ENCODE data around the gene MYMK.

Gene MYMK

DNA sequence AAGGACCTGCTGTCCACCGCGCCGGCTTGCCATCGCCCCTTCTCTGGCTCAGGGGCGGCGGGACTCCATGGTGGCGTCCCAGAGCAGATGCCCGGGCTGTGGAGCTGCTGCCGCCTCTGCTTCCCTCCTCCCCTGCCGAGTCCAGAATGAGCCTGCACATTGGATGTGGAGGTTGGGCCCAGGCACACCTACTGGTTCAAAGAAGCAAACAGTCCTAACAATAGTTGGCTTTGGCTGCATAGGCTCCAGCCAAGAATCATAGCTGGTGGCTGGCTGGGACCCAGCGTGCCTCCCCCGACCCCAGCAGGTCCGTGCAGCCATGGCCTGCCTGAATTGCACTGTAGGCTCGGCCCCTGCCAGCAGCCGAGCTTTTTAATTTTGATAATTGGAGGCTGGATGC lies 35.6 kb upstream of the MYMK start:
- no peak for DNase-seq (ENCODE audit: low read depth, low spot score)
- no peak overlapping the region for H3K4me3 ChIP-seq (ENCODE audit: low read length)

DNA sequence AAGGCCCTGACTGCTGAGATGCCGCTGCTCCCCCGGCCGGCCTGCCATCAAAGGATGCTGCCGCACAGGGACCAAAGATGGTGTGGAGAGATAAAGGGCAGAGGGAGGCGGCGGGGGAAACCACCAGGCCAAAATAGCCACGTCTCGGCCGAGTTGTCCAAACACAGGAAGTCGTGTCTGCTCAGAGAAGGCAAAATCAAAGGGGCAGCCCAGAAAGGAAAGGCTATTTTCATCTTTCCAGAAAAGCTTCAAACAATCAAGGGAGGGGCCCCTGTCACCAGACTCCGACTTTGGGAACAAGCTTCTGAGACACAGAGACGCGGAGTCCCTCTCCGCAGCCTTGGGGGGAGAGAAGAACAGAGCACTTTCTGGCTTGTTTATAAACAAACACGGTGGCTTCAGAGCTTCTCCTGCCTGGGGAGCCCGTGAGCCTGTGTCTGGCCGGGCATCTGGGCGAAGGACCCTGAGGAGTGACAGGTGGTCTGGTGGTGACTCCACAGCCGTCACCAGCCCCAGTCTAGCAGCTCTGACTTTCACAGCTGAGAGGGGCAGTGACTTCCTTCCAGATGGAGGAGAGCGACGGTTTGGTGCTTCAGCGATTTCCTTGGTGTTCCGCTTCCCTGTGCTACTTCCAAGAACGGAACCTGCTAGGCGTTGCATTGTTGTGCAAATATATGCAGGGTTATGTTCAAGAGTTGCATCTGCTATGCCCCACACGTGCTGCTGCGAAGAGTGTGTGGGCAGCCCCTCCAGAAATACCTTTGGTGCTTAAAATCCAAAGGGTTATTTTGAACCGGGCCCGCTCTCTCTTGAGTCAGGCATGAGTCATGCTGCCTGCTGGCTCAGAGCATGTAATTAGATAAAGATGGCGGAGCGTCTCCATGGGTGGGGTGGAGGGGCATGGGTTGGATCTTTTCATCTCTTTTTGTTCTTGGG lies 33.7 kb upstream of the MYMK start:
- H3K4me3 ChIP-seq (ENCODE audit: low read length) = no peak overlapping the region
- DNase-seq (ENCODE audit: low read depth, low spot score) = no peak

DNA sequence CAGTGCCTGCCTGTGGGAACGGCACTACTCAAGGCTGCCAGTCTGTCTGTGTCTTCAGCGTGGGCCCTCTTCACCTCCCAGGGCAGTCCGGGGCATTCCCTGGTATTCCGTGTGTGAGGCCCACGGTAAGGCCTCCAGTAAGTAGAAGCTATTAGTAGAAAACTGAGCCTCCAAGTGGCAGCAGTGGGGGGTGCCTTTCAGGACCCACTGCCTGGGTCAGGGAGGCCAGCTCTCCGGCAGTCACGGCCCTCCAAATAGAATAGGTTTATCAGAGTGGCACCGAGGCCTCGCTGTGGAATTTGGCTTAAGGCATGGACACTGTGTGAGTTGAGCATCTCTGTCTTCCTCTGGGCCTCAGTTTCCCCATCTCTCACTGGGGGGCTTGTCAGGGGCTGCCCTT lies 32.8 kb upstream of the MYMK start:
- DNase-seq (ENCODE audit: low read depth, low spot score) = no peak
- H3K4me3 ChIP-seq (ENCODE audit: low read length) = no peak overlapping the region

DNA sequence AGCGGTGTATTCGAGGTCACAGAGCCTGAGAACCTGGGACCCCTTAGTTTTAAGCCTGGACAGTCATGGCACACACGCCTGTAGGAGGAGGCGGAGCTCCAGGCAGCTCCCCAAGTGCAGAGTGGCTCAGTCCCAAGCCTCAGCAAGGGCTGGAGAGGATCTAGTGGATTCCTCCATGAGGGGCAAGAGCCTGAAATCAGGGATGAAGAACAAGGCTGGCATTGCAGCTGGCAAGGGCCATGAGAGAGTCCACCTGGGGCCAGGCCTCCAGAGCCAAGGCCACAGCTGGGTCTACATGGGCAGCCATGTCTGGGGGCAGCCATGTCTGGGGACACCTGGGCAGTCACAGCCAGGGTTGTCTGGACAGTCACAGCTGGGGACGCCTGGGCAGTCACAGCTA lies 31.6 kb upstream of the MYMK start:
- H3K4me3 ChIP-seq (ENCODE audit: low read length) = no peak overlapping the region
- DNase-seq (ENCODE audit: low read depth, low spot score) = no peak

DNA sequence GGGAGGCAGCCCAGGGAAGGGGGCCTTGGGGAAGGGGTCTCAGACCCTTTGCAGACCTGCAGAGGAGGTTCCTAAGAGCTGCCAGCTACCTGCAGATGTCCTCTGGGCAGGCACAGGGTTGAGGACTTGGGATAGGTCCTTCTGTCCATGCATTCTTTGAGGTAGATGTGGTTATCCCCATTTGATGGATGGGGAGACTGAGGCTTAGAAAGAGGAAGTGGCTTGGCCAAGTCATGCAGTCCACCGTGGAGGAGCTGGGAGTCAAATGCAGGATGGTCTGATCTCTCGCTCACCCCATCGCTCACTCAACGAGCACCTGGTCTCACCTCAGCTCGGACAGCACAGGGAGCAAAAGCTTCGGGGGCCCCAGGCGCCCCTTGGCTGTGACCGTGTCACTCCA lies 30.0 kb upstream of the MYMK start:
- no peak for DNase-seq (ENCODE audit: low read depth, low spot score)
- H3K4me3 ChIP-seq (ENCODE audit: low read length) = no peak overlapping the region

DNA sequence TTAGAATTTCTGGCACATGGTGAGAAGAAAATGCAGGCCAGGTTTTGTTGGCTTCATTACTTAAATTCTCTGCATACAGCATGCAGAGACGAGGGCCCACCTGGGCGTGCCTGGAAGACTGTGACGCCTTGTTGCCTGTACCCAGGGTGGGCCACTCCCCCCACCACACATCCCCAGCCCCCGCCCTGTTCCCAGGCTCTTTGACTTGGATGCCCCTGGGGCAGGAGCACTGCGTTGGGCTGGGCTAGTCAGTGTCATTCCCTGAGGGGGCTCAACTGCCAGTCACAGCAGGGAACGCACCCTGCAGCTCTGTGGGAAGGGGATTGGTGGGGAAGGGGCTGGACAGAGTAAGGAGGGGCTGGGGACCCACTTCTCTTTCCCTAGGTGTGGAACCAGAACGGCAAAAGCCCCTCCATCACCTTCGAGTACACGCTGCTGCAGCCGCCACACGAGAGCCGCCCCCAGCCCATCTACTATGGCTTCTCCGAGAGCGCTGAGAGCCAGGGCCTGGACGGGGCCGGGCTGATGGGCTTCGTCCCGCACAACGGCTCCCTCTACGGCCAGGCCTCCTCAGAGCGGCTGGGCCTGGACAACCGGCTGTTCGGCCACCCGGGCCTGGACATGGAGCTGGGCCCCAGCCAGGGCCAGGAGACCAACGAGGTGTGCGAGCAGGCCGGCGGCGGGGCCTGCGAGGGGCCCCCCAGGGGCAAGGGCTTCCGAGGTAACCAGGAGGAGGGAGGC lies 29.4 kb upstream of the MYMK start:
- DNase-seq (ENCODE audit: low read depth, low spot score) = no peak
- no peak overlapping the region for H3K4me3 ChIP-seq (ENCODE audit: low read length)

DNA sequence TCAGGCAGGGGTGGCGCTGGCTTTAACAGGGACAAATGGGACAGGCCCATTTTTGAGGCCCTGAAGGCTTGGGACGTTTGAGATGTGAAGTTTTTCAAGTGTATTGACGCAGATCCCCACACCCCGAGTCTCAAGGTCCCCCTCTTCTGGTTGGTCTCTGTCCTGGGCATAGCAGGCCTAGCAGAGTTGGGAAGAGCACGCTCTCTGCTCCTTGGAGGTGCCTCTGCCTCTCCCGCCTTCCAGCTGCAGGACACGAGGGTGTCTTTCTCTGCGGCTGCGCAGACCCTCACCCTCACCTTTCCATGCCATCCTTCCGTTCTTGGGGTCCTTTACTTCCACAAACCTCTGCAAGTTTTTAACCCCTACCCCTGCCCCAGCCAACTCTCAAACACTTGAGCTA lies 28.4 kb upstream of the MYMK start:
- no peak overlapping the region for H3K4me3 ChIP-seq (ENCODE audit: low read length)
- DNase-seq (ENCODE audit: low read depth, low spot score) = no peak

DNA sequence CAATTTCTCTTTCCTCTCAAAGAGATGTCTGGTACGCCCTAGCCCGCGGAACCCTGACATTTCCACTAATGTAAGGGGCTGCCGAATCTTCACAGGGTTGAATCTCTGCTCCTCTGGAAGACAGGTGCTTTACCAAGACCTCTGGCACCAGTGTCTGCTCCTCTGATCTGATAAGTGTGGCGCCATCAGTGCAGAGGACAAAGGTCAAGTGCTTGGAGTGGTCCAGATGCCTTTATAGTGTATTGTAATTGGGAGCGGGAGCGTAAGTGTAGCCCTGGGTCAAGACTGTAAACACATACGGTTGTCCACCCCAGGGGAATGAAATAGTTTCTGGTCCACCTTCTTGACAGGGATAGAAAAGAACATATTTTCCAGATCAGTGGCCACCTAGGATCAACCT lies 27.5 kb upstream of the MYMK start:
- H3K4me3 ChIP-seq (ENCODE audit: low read length) = no peak overlapping the region
- DNase-seq (ENCODE audit: low read depth, low spot score) = no peak

DNA sequence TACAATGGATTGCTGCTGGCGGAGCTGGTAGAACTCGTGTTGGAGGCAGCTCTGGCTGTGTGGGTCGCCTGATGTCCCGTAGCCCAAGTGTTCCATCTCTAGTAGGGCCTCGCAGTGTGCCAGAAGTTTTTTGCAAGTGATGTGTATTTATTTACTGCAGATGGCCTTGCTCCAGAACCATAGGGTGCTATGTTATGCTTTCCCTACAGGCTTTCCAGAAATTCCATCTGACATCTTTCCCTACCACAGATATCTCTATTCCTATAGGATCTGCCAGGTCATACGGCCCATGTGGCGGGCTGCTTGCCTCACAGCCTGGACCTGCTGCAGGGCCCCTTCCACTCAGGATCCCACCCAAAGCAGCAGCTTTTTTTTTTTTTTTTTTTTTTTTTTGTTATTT lies 26.7 kb upstream of the MYMK start:
- H3K4me3 ChIP-seq (ENCODE audit: low read length) = no peak overlapping the region
- no peak for DNase-seq (ENCODE audit: low read depth, low spot score)

DNA sequence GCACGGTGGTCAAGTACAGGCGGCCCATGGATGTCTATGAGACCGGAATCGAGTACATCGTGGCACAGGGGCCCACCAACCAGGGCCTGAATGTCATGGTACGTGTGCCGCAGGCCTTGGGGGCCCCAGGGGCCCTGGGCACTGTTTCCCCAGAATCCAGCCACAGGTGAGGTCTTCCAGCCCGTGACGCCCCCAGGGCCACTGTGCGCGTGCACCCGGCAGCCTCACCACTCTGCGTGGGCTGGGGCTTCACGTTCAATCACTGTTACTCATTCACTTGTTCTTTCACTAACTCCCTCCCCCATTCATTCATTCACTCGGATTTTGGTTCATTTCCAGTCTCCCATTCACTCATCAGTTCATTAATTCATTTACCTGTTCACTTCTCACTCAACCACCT lies 22.4 kb upstream of the MYMK start:
- H3K4me3 ChIP-seq (ENCODE audit: low read length) = no peak overlapping the region
- DNase-seq (ENCODE audit: low read depth, low spot score) = no peak

DNA sequence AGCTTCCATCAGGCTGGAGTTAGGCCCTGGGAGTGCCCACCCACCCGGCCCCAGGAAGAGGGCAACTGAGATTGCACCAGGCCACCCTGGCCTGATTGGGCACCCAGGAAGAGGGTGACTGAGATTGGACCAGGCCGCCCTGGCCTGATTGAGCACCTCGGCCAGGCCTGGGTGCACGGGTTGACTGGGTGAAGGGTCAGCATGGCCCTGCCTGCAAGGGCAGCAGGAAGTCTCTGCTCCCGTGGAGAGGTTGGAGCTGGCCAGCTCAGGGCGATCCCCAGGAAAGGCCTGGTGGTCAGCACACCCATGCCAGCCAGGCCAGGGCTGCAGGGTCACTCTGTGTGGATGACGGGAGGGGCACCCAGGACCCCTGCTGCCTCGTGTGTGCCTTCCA lies 21.5 kb upstream of the MYMK start:
- no peak overlapping the region for H3K4me3 ChIP-seq (ENCODE audit: low read length)
- DNase-seq (ENCODE audit: low read depth, low spot score) = no peak

DNA sequence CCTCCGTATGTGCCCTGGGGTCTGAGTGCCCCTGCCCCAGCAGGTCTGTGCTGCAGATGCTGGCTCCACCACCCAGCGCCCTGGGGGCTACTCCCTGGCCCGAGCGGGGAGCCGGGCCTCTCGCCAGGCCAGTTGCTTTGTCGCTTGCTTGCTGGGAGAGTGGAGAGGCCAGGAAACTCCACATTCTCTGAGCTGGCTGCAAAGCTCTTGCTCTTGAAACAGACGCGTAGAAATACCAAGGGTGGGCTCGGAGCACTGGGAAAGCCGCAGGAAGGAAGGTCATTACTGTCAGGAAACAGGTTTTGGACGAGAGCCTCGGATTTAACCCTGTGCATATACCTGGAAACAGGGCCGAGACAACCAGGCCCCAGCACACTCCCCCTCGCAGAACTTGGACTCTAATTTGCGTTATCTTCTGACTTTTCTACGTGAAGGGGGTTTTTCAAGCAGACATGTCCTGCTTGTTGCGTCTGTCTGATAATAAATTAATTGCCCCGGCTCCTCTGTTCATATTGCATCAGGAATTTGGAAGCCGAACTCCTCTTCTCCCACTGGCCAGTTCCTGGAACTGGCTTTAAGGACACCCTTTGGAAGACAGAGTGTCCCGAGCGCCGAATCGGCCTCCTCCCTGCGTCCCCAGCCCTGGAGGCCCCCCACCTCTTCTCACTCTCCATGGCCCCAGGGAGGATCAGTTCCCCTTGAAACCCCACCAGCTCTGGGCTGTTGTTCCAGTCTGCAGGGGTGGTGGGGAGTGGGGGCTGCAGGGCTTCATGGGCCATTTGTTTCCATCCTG lies 20.9 kb upstream of the MYMK start:
- DNase-seq (ENCODE audit: low read depth, low spot score) = no peak
- H3K4me3 ChIP-seq (ENCODE audit: low read length) = no peak overlapping the region

DNA sequence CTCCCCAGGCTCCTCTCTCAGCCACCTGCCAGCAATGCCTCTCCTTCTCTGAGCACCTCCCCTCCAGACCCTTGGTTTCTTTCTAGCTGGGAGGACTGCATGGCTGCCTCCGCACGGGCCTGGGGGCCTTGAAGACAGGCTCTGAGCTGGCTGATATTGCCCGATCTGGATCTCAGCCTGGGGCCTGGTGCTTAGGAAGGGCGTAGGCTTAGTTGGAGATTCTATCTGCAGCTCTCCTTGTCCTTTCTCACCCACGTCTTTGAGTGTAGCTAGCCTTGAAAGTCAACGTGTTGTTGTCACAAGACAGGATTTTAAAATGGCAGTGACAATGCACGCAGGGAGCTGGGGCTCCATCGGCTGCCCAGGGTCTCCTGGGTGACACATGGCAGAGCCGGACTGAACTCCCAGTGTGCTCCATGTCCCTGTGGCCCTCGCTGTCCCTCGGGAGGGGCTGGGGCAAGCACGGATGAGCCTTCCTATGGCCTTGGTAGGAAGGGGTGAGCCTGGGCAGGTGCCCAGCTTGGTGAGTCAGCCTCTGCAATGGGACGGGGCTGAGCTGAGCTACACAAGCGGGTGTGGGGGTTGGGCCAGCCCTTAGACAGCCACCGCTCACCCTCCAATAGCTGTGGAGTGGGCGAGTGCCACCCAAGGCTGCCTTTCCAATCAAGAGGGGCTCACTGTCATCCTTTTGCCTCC lies 19.2 kb upstream of the MYMK start:
- no peak overlapping the region for H3K4me3 ChIP-seq (ENCODE audit: low read length)
- DNase-seq (ENCODE audit: low read depth, low spot score) = no peak

DNA sequence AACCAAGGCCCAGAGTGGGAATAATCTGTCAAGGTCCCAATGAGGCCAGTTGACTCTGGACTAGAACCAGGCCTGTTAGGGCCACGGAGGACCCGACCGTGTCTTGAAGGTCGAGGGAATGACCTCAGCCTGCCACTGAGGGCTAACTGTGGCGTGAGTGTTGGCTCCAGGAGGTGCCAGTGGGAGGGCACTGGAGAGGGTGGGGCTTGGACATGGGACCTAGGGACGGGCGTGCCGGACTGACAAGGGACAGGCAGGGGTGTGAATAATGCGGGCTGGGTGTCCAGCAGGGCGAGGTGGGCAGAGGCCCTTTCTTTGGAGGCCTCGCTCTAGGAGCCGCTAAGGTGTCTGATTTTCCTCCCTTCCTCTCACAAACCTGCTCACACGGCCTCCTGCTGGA lies 17.2 kb upstream of the MYMK start:
- H3K4me3 ChIP-seq (ENCODE audit: low read length) = no peak overlapping the region
- DNase-seq (ENCODE audit: low read depth, low spot score) = no peak

DNA sequence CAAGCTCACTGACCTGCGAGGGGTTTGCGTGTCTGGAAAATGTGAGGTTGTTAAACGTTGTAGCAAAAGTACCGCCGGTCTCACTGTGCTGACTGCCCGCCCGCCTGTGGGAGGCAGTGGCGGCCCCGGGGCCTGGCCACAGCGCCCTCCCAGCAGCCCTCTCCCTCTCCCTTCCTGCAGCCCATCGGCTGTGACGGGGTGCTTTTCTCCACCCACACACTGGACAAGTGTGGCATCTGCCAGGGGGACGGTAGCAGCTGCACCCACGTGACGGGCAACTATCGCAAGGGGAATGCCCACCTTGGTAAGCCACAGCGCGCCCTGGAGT lies 15.9 kb upstream of the MYMK start:
- H3K4me3 ChIP-seq (ENCODE audit: low read length) = no peak overlapping the region
- no peak for DNase-seq (ENCODE audit: low read depth, low spot score)

DNA sequence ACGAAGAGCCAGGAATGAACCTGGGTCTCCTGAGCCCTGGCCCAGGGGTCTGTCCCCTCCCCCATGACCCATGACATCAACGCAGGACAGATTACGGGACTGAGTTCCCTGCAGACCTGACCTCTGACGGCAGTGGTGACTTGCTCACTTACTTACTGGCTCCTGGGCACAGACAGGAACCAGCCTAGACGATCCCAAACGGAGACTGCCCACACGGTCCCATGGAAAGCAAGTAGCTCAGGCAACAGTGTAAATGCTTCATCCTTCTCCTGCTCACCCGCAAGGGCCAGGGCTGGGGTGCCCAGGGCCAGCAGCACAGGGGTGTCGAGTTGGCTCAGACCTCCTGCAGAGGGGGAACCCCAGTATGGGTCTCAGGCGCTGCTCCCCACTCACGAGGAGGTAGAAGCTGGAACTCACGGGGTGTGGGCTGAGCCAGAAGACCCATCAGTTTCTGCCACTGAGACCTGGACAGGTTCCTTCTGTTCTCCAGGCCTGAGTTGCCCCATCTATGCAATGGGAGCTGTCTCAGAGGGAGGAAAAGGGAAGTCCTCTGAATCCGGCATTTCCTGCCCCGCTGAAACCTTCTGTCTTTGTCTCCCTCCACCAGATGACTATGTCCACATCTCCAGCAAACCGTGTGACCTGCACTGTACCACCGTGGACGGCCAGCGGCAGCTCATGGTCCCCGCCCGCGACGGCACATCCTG lies 15.4 kb upstream of the MYMK start:
- DNase-seq (ENCODE audit: low read depth, low spot score) = no peak

DNA sequence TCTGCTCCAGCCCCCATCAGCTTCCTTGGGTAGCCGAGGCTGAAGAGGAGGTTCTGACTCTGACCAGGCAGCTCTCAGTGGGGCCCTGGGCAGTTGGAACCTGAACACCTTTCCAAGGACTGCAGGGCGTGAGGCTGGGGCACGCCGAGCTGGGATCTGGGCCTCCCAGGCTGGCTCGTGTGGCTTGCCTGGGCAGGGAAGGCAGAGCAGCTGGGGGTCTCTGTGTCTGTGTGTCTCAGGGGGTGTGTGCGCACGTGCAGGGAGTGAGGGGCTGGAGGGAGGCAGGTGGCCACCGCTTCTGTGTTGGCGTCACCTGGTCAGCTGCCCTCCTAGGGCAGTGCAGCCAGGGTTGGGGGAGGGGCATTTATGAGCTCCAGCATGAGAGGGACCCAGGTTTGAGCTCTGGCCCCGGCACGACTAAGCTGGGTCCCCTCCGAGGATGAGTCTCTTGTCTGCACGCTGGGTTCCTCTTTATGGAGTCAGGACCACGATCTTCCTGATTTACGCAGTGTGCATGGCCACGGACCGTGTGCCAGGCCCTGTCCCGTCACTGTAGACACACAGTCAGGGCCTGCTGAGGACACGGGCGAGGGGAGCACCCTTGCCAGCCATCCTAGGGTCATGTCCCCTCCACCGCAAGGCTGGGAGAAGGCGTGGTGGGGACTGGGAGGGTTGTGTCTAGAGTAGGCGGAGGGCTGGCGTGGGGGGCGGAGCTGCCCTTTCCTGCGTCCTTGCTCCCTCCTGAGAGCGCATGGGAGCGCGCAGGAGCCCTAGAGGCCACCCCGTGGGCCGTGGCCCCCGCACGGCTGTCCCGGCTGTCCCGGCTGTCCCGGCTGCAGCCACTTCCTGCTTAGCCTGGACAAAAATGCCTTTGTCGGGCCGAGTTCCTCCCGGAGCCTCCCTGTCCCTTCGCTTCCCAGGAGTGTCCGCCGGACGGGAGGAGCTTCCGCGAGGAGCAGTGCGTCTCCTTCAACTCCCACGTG lies 14.4 kb upstream of the MYMK start:
- no peak overlapping the region for H3K4me3 ChIP-seq (ENCODE audit: low read length)
- no peak for DNase-seq (ENCODE audit: low read depth, low spot score)

More for the DNA sequence above, 15.4 kb upstream of the MYMK start:
- no peak overlapping the region for H3K4me3 ChIP-seq (ENCODE audit: low read length)

DNA sequence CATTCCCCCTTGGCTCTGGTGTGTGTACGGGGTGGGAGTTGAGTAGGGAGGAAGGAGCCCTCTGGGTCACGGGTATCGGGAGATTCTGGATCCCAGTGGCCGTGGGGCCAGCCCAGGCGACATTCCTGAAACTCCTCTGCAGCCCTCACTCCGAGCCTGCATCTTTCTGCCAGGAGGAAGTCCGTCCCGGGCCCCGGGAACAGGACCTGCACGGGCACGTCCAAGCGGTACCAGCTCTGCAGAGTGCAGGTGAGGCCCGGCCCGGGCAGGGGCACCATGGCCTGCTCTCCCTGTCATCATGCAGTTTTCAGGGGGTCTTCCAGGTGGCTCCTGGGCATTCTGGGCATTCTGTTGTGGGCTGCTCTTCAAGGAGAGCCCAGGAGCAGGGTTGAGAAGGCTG lies 13.4 kb upstream of the MYMK start:
- no peak for DNase-seq (ENCODE audit: low read depth, low spot score)
- H3K4me3 ChIP-seq (ENCODE audit: low read length) = no peak overlapping the region
